Bronchial smooth muscle cell (primary cell): Measurements from ENCODE around the gene DYNLRB2. TPM values are rescaled to one million over a fixed set of nuclear protein-coding genes. Genes with fewer than 3 reads are reported as not detected.

Experiments used
- total RNA-seq: library from RNA; depleted of rRNA; stranded (reverse); fragments of >200 nt; gene quantifications from 2 replicates; pipeline ENCODE4 v1.2.1, GENCODE V29; 2014

DYNLRB2 gene
- total RNA-seq = 0.32 TPM in 1 of 2 replicates, not detected in the other

DNA sequence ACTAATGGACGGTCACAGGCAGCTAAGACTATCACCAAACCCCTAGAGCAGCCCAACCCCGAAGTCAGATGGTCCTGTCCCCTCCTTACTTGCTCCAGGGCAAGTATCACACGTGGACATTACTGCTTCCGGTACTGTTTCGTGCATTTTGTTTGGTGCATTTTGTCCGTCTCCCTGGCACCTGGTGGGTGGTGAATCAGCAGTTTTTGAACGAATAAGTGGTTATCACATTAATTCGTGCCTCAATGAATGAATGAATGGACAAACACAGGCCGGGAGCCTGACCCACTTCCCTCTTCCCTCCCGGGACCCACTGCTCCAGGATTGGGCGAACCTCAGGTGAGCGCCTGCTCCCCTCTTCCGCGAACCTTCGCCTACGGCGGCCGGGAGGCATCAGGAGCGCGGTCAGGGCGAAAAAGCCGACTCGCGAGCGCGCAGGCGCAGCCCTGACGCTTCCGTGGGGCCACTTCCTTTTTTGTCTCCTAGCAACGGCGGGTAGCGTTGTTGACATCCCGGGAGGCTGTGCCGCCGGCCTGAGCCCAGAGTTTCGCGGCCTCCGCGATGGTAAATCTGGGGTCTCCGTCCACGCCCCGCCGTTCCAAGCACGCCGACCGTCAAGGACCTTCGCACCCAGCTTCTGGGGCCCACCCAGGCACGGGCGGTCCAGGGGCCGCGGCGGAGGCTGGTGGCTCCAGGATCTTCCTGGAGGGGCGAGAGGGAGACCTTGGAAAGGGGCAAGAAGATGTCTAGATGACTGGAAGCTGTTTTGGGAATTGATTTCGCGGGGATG, at the start of gene DYNLRB2:
DYNLRB2 (plus strand) TSS at position 478 of the 790 bp plus-strand sequence; CDS start at position 562, 84 bp downstream.

